GM19035 (cell line): Measurements from ENCODE around the gene TMEM255A.

Experiments used
- ATAC-seq: cut with Tn5 transposase; IDR thresholded peaks from one replicate; pipeline ENCODE4 v1.9.1; 2021; ENCODE audit not compliant: unreplicated experiment

Gene TMEM255A

GRCh38 chrX:120271218-120271617 is 40.0 kb downstream of the TMEM255A start:
- ATAC-seq: no peak

DNA sequence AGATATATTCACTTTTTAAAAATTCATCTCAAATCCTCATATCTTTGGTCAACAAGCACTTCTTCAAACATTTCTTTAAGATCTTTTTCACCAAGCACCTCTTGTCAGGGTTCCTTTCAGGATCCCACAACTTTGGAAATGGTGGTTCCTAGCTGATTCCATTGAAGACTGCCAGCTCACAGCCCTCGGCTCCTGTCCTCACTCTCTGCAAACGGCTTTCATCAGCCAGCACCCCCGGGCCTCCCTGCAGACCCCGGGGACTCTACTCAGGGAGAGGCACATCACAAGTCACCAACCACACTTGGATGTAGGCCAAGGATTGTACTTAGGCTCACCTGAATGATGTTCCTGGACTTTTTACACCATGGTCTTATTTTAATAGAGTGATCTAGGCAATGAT is 40.7 kb downstream of the TMEM255A start:
- ATAC-seq: no peak

DNA sequence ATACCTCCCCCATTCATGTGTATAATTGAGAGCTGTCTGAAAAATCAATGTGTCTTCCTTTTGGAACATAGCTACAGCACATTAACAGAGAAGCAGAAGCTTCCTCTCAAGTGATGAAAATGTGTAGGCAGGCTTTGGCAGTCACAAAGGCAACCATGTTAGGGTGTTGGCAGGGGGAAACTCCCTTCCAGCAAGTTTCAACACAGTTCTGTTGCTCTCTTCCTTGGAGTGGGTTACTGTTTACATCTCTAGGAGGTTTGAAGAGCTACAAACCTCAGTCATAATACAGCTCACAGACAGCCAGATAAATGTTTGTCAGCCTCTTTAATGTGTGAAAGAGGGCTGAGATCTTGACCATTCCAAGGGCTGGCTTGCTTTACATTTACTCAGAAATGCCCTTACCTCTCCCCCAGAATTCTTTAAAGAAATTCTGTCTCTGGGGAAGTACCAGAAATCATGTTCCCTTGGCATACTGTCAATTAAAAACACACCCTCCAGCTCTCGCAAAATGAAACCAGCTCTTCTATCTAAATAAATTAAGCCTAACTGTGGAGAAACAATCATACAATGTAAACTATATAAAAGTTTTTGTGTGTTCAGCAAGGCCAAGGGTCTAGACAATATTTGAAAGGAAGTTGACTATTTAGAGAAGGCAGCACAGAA is 41.8 kb downstream of the TMEM255A start:
- no peak for ATAC-seq

DNA sequence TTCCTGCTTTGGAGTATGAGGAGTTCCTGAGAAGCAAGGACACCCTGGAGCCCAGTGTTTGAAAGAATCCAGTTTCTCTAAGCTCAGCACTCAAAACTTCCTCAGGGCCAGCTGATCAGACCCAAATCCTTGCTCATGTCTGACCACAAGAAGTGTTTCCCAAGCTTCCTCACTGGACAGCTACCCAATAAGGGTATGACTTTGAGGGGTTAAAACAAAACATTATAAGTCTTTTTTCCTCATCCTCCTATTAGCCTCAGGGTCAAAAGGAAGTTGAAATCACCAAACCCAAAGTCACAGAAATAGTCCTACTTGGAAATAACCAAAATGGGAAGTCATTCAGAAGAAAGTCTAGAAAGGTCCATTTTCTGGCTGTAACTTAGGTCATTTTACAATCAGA is 46.9 kb downstream of the TMEM255A start:
- ATAC-seq: no peak

DNA sequence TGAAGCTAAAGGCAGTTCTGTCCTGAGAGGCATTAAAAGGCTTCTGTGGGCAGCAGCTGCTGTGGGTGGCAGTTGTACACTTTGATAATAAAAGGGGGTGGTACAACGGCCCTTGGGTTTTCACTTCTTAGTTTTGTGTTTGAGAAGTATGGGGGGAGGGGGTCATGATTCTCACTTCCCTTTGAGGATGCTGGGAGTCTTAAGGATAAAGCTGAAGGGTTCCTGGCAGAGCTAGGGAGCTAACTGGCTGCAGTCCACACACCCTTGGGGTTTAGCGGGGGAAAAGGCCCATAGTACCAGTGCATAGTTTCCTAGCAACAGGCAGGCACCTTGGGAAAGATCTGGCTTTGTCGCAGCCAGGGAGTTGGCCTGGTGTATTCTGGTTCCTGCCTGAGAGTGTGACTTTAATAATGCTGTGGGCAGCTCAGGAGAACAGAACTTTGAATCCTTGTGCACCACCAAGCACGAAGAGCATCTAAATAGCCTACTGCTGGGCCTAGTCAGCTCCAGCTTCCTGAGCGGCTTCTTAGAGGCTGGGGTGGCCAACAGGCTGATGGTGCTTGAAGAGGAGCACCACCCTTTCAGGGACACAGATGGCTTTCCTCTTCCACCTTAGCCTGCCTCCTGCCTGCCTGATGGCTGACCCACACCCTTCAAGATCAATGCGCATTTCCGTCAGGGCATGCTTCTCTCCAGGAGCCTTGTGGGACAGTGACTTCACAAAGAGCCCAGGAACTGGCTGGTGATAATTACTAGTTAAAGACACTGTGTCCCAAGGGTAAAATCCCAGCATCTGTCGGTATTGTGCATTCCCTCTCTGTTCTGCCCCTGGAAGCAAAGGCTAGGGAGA is 48.2 kb downstream of the TMEM255A start:
- no peak for ATAC-seq

DNA sequence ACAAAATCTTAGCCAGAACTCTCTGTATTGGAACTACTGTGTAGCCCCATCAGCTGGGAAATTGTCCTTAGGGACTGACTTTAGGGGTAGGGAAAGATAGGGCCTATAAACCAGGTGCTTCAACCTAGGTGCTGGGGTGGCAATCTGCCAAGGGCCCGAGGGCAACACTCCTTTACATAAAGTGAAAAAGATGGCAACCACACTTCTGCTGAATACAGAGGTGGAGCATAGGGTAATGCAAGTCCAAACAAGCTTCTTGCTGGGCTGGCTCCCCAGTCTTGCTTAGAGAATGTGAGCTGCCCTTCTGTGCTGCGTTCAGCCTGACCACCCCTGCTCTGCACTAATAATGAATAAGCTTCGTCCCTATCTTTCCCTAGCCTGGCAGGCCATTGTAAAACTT is 50.9 kb downstream of the TMEM255A start:
- no peak for ATAC-seq

GRCh38 chrX:120253784-120254183 is 57.5 kb downstream of the TMEM255A start:
- no peak for ATAC-seq

GRCh38 chrX:120251471-120252011 is 59.7 kb downstream of the TMEM255A start:
- no peak for ATAC-seq

- peak; percentile 98 for ATAC-seq
Observed at GRCh38 chrX:120250522-120251271, 60.6 kb downstream of the TMEM255A start, which contains the start of gene ZBTB33. Gene ZBTB33 (plus strand): TSS chrX:120250812. CDS start chrX:120253416, 2,604 bp downstream.

DNA sequence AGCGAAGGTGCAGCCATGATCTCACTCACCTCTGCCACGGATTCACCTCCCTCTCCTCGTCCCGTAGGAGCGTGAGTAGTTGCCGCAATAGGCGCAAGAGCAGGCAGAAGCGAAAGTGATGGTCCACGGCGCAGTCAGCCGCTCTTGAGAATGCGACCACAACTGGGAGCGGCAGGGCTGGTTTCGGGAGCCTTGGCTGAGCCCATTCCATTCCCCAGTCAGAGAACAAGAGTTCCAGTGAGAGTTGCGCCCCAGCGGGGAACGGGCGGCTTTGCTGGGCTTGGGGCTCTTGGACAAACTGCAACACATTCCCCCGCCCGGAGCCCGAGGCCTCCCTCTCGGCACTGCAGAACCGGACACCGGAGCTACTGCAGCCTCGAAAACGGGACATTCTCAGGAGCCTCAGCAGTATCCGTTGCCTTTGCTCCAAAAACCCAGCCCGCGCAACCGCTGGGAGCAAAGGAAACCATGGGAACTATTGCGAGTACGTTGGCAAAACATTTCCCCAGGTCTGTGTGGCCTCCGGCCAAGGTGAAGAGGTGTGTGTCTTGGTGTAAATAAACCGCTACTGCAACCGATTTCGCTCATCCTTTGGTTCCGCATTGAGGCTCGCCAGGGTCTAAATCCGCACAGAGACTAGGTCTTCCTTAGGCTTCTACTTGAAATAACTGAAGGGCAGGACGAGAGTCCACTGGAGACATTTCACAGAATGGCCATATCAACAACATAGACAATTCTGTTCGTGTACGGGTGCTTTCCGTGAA is 66.3 kb downstream of the TMEM255A start:
- ATAC-seq: peak; percentile 89

GRCh38 chrX:120244395-120244734 is 66.9 kb downstream of the TMEM255A start:
- no peak for ATAC-seq

DNA sequence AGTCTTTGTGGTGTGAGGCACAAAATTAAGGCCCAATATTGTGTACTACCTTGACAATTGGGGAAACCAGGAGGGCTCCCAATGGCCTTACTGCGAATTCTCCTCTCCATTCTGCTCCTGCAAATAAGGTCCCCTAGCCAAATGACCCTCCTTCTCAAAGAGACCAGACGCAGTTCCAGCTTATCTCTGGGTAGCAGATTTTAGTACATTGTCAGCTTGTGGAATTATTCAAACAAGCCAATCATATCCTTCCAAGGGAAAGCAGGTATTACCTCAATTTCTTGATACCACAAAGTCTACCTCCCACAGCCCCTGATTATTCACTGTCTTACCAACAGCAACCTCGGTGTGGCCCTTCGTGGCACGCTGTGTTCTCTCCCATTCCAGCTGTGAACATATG is 68.4 kb downstream of the TMEM255A start:
- no peak for ATAC-seq

DNA sequence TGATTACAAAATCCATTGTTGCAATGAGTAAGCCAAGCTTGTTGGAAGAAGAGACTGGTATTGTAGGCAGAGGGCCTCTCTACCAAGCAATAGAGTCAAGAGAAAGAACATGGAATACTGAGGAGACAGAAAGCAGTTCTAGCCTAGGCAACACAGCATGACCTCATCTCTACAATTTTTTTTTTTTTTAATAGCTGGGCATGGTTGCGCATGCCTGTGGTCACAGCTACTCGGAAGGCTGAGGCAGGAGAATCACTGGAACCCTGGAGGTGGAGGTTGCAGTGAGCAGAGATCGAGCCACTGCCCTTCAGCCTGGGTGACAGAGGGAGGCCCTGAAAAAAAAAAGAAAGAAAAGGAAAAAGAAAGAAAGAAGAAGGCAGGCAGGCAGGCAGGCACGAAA is 72.3 kb downstream of the TMEM255A start:
- no peak for ATAC-seq

DNA sequence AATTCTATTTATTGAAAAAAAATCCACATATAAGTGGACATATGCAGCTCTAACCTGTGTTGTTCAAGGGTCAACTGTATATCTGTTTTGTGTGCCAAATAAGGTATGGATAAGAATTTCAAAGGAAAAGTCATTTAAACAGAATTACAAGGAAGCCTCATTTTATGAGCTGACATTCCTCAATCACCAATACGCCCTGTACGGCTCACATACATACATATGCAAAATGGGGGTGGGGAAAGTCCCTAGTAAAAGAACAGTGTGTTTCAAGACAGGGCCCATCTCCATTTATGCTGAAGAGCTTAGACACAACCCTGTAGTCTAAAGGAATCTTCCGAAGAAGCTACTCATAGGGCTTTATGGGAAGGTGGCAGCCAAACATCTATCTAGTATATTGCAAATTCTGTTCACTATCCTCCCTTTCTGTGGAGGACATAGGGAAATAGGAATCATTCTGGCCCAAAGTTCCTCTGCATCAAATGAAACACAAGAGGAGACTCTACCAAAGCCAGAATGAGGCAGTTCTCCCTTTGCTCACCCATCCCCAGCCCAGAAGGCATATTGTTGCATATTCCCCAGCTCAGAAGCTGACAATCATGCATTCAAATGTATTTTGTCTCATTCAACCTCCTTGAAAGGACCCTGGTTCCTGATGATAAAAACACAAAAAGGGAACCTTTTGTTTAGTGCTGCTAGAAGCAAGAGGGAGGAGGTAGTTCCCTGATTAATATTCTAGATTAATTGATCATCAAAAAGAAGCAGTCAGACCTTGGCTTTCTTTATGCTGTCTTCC is 74.4 kb downstream of the TMEM255A start:
- no peak for ATAC-seq

DNA sequence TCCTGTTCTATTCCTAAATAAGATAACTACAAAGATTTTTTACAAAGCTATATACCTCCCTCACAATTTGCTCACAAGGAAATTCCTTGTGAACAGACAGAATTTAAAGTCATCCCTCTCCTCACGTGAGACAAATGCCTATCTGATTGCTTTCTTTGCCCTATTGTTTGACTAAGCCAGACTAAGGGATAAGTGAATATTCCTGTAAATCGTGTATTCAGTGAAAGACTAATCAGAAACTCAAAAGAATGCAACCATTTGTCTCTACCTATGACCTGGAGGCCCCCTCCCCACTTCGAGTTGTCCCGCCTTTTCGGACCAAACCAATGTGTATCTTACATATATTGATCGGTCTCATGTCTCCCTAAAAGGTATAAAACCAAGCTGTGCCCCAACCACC is 76.0 kb downstream of the TMEM255A start:
- ATAC-seq: no peak

DNA sequence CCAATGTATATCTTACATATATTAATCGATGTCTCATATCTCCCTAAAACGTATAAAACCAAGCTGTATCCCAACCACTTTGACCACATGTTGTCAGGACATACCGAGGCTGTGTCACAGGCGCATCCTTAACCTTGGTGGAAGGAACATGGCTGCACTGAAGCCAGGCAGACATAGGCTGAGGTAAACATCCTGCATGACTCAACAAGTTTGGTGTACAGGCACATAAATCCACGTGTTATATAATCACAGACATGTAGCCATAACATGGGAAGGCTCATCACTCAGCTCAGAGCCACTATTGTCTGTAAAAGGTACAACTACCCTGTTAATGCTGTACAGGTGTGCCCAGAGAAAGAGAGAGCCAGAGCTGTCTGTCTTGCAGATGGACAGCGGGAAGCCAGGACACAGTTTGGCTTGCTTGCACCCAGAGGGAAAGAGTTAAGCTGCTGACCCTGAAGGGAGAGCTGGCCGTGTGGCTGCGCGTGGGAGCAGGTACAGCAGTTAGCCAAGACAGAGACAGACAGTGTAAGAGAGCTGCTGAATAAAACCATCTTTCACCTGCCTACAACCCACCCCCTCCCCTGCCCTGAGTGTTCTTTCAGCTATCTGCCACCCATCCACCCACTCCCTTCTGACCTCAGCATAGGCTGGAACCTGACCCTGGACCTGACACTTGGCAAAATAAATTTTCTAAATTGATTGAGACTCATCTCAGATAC is 82.9 kb downstream of the TMEM255A start:
- no peak for ATAC-seq

- no peak for ATAC-seq
Observed at GRCh38 chrX:120224388-120224787, 86.9 kb downstream of the TMEM255A start.

DNA sequence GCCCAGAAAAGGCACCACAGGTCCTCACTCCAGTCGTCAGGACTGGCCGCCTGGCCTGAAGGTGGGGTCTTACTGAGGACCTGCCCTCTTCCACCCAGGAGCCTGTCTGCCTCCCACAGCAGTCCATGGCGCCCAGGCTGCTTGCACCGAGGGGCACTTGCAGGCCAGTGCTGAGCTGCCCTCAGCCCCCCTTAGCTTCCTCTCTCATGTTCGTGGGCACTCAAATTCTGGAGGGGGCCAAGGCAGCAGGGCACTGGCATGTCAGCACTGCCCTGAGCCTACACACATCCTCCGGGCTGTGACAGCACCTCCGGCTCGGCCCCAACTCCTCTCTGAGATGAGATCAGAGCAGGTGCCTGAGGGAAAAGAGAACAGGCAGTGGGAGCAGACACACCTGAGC is 87.9 kb downstream of the TMEM255A start:
- ATAC-seq: no peak
